Lung (tissue), 12 donors: ENCODE results near the gene KIF1B. TPM values are rescaled to one million over a fixed set of nuclear protein-coding genes. Genes with fewer than 3 reads are reported as not detected.
A peak's percentile ranks its signal among the peaks of the same experiment; 100 is the strongest.

ENCODE experiments used
- ATAC-seq: fragments of 200-7000 bp; cut with Tn5 transposase; one replicate; pipeline ENCODE4 v1.9.1; 2020; ENCODE audit warnings: moderate number of reproducible peaks; ENCODE audit not compliant: insufficient read depth, low FRiP score
- DNase-seq, 3 donors: peaks; one replicate each; pipeline ENCODE4 v3.0.0-alpha.2; 2013 to 2017
- H3K27ac ChIP-seq, 2 donors: one replicate each; pipeline ENCODE4 v1.5.1; 2013; ENCODE audit warnings: mild to moderate bottlenecking in 2 of 2, moderate library complexity in 2 of 2, control low read depth in 1 of 2, inconsistent platforms in 1 of 2, low read depth in 1 of 2, low read length in 1 of 2
- H3K27me3 ChIP-seq, 3 donors: one replicate each; pipeline ENCODE4 v1.5.1; 2013; ENCODE audit warnings: low read length in 2 of 3; ENCODE audit not compliant: control insufficient read depth in 3 of 3, insufficient read depth in 3 of 3
- H3K36me3 ChIP-seq, 4 donors: one replicate each; pipeline ENCODE4 v1.5.1; 2013; ENCODE audit warnings: low read length in 4 of 4, mild to moderate bottlenecking in 1 of 4, moderate library complexity in 1 of 4; ENCODE audit not compliant: control insufficient read depth in 4 of 4, insufficient read depth in 4 of 4
- H3K4me1 ChIP-seq, 5 donors: one replicate each; pipeline ENCODE4 v1.5.1; 2013; ENCODE audit warnings: low read length in 5 of 5, mild to moderate bottlenecking in 2 of 5, moderate library complexity in 1 of 5; ENCODE audit not compliant: control insufficient read depth in 5 of 5, insufficient read depth in 5 of 5
- H3K4me3 ChIP-seq: one replicate; pipeline ENCODE4 v1.5.1; 2013; ENCODE audit warnings: mild to moderate bottlenecking, control low read depth, moderate library complexity
- H3K9ac ChIP-seq, 2 donors: one replicate each; pipeline ENCODE4 v1.5.1; 2013; ENCODE audit warnings: low read length in 2 of 2, control low read depth in 1 of 2; ENCODE audit not compliant: insufficient read depth in 1 of 2
- H3K9me3 ChIP-seq, 4 donors: one replicate each; pipeline ENCODE4 v1.5.1; 2013; ENCODE audit warnings: low read length in 3 of 4, mild to moderate bottlenecking in 1 of 4, moderate library complexity in 1 of 4; ENCODE audit not compliant: control insufficient read depth in 4 of 4, insufficient read depth in 3 of 4
- WGBS, 2 donors: extraction: QIAGEN DNeasy Blood & Tissue Kit; methylation state at CpG; one replicate each; pipeline ENCODE4 v1.1.7; 2013; 5-methylcytosine and 5-hydroxymethylcytosine counted together
- polyA plus RNA-seq, 2 donors: library from polyadenylated mRNA; stranded (reverse); fragments of 200-250 nt; gene quantifications; one replicate each; pipeline ENCODE4 v1.2.1, GENCODE V29; 2013
- total RNA-seq, 2 donors: library from RNA; depleted of rRNA in 1 of 2; stranded (reverse); fragments of >200 nt in 1 of 2; gene quantifications; one replicate each; pipeline ENCODE4 v1.2.1, GENCODE V29; 2014 to 2021
- TF ChIP-seq, protein P1 (sequence below): IDR thresholded peaks from 2 replicates; pipeline ENCODE4 v1.5.1; 2012; ENCODE audit warnings: mild to moderate bottlenecking; ENCODE audit errors: control extremely low read depth, extremely low read depth
- donor health status: control.
- donor health status: control.
- donor health status: Bipolar disorder and iron deficiency.
- donor health status: healthy.
- donor health status: DM: yes; HTN: yes; CAD: no.

Gene KIF1B
- total and polyA plus RNA-seq, 4 donors = 9.7 to 64.0 (median 24.4) TPM

DNA sequence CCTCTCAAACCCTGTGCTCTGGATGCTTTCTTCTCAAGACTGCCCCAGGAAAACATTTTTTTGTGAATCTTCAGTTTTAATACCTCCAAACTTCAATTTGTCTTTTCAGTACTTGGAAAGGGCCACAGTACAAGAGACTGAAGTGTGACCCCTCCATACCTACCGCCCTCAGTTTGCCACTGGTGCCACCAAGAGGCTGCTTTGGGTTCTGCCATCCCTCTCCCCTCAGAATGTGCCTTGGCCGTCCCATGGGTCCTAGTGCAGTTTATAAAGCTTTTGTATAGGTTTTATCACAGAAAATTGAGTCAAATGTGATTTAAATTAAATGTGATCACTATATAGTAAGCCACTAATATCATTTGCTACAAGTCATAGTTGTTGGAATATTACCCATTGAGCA lies 127.7 kb downstream of the KIF1B start:
- H3K36me3 ChIP-seq = peaks cover 10 to 33% (median 22%) of the 10 kb centered on the region in 4 donors
- H3K27me3 ChIP-seq = no peaks in the 10 kb centered on the region
- H3K4me3 ChIP-seq = no peak overlapping the region
- H3K9ac ChIP-seq = no peak overlapping the region
- TF ChIP-seq, protein P1, sequence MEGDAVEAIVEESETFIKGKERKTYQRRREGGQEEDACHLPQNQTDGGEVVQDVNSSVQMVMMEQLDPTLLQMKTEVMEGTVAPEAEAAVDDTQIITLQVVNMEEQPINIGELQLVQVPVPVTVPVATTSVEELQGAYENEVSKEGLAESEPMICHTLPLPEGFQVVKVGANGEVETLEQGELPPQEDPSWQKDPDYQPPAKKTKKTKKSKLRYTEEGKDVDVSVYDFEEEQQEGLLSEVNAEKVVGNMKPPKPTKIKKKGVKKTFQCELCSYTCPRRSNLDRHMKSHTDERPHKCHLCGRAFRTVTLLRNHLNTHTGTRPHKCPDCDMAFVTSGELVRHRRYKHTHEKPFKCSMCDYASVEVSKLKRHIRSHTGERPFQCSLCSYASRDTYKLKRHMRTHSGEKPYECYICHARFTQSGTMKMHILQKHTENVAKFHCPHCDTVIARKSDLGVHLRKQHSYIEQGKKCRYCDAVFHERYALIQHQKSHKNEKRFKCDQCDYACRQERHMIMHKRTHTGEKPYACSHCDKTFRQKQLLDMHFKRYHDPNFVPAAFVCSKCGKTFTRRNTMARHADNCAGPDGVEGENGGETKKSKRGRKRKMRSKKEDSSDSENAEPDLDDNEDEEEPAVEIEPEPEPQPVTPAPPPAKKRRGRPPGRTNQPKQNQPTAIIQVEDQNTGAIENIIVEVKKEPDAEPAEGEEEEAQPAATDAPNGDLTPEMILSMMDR = peak; percentile 34
- WGBS, 2 donors = 38% methylated on average over 2 of the region's 2 CpGs
- no peak overlapping the region for H3K27ac ChIP-seq
- ATAC-seq (no peak), DNase-seq (peak; percentile 37 to 51 (median 40))
- no peaks in the 10 kb centered on the region for H3K9me3 ChIP-seq
- H3K4me1 ChIP-seq = no peaks in the 10 kb centered on the region

DNA sequence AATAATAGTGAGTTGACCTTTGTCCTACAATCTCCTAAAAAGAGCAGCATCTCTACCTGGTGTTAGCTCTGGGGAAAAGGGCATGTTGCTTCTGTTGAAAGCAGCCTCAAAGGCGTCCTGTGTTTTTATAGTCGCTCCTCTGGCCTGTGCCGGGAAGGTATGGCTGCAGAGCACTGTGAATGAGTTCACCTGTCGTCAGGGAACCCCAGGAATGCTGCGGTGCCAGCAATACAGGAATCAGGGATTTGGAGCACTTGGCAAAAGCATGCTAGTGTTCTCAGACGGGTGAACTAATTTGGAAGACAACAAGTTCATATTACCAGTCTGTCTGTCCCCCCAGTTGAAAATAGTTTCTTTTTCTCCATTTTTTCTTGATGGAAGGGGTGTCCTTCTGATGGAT lies 128.2 kb downstream of the KIF1B start:
- Histone ChIP-seq H3K4me3 (no peak overlapping the region), H3K27ac (no peak overlapping the region), H3K9ac (no peak overlapping the region), H3K4me1 (no peaks in the 10 kb centered on the region), H3K9me3 (no peaks in the 10 kb centered on the region), H3K36me3 (peaks cover 10 to 34% (median 23%) of the 10 kb centered on the region in 4 donors), H3K27me3 (no peaks in the 10 kb centered on the region)
- WGBS, 2 donors = 82 to 94% methylated on average over 6 of the region's 6 CpGs
- DNase-seq (peak in 2 of 3 donors; percentile 25 to 36), ATAC-seq (no peak)
- TF ChIP-seq, protein P1 = no peak

DNA sequence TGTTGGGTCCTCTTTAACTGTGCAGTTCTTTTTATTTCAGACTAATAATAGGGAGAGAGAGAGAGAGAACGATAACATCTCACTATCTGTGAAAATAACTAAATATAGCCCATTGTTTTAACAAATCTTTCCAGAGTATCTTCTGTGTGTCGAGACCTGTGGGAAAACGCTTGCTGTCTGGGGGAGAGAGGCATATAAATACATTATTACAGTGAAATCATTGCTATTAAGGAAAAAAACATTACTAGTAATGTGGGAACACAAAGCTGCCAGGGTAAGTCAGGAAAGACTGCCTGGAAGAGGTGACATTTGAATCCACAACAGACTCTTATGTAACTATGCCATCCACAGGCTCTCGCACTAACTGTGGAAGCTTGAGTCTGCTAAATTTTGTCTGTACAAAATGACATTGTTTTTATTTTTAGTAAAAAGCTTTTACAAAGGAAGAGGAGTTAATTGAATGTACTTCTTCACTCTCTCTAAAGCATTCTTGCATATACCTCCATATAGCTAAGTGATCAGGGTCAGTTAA lies 128.7 kb downstream of the KIF1B start:
- Histone ChIP-seq H3K4me1 (no peaks in the 10 kb centered on the region), H3K9me3 (no peaks in the 10 kb centered on the region), H3K27ac (no peak overlapping the region), H3K4me3 (no peak overlapping the region), H3K36me3 (peaks cover 10 to 37% (median 25%) of the 10 kb centered on the region in 4 donors), H3K27me3 (no peaks in the 10 kb centered on the region), H3K9ac (no peak overlapping the region)
- 80 to 88% methylated on average over 4 of the region's 4 CpGs for WGBS, 2 donors
- ATAC-seq = no peak
- TF ChIP-seq, protein P1 = no peak
- DNase-seq = no peak

DNA sequence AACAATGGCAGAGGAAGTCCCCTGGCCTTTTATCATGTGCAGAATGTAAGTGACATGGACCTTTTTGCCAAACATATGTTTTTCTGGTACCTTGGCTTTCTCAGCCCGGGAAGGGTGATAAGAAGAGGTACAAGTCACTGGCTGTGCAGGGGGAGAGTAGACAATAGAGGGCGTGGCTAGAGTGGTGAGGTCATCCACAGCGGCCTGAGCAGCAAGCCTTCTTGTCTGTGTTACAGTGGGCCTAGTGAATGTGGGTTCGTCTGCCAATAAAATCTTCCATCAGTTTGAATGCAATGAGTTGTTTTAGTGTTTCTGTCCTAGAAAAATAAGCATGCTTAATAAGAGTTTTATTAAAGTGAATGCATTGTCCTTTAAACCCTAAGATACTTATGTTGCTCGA lies 129.4 kb downstream of the KIF1B start:
- H3K27ac ChIP-seq = no peak overlapping the region
- TF ChIP-seq, protein P1 = no peak

More for the DNA sequence above, 129.4 kb downstream of the KIF1B start:
- peaks cover 10 to 37% (median 25%) of the 10 kb centered on the region in 4 donors for H3K36me3 ChIP-seq
- H3K4me3 ChIP-seq = no peak overlapping the region
- H3K9me3 ChIP-seq = no peaks in the 10 kb centered on the region
- no peaks in the 10 kb centered on the region for H3K4me1 ChIP-seq
- ATAC-seq (no peak), DNase-seq (peak; percentile 29 to 47 (median 42))
- H3K27me3 ChIP-seq = no peaks in the 10 kb centered on the region
- no peak overlapping the region for H3K9ac ChIP-seq
- WGBS, 2 donors = 58 to 75% methylated on average over 5 of the region's 5 CpGs
